ENCODE measurements around the gene BRMS1L. TPM values are rescaled to one million over a fixed set of nuclear protein-coding genes. Genes with fewer than 3 reads are reported as not detected.

The BRMS1L gene
- polyA plus RNA-seq, 1 donor (not counting 4 experiments of a cell fraction or from before 2014, with no cell fraction given), result 12.0 TPM

DNA sequence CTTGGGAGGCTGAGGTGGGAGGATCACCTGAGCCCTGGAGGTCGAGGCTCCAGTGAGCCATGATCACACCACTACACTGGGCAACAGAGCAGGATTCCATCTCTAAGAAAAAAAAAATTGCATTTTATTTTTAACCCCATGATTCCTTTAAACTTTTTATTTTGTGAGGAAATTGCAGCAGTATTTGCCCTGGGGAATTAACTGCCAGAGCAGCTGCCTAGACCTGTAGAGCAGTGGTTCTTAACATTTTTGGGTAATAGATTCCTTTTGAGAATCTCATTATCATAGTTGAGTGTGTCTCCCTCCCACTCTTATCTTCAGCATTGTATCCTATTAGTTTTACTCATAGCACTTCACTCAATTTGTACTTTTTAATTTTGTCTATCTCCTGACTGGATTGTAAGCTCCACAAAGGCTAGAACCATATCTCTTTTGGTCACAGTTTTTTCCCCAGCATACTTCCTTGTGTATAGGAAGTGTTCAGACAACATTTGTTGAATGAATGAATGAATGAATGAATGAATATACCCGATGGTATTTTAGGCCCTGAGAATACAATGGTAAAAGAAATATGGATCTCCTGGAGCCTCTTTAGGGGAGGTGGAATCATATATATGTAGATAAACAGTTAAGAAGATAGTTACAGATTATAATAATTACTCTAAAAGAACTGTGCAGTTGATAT, 40.6 kb downstream of the BRMS1L start:
- H3K9ac ChIP-seq (ENCODE audit: control insufficient read depth, extremely low read depth, insufficient read depth, low read length), result no peak overlapping the region
- no peak overlapping the region for H3K4me2 ChIP-seq (ENCODE audit: control insufficient read depth, extremely low read depth, insufficient read depth, low read depth, low read length)
- peaks cover 9% of the 10 kb centered on the region for H3K4me1 ChIP-seq (ENCODE audit: control insufficient read depth, extremely low read depth, insufficient read depth, low read length)
- TF ChIP-seq, protein P1, sequence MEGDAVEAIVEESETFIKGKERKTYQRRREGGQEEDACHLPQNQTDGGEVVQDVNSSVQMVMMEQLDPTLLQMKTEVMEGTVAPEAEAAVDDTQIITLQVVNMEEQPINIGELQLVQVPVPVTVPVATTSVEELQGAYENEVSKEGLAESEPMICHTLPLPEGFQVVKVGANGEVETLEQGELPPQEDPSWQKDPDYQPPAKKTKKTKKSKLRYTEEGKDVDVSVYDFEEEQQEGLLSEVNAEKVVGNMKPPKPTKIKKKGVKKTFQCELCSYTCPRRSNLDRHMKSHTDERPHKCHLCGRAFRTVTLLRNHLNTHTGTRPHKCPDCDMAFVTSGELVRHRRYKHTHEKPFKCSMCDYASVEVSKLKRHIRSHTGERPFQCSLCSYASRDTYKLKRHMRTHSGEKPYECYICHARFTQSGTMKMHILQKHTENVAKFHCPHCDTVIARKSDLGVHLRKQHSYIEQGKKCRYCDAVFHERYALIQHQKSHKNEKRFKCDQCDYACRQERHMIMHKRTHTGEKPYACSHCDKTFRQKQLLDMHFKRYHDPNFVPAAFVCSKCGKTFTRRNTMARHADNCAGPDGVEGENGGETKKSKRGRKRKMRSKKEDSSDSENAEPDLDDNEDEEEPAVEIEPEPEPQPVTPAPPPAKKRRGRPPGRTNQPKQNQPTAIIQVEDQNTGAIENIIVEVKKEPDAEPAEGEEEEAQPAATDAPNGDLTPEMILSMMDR (optimal IDR thresholded peaks at IDR 0.05 in 1 of 3, IDR thresholded peaks at IDR 0.05 in 1 of 3, conservative IDR thresholded peaks at IDR 0.05 in 1 of 3; ENCODE audit: extremely low read depth in 1 of 3, insufficient read depth in 2 of 3, low read length in 3 of 3), result no peak
- TF ChIP-seq EZH2 (IDR thresholded peaks at IDR 0.05; ENCODE audit: low read length), result no peak
- peaks cover 0 to 1% of the 10 kb centered on the region in 2 experiments for H3K36me3 ChIP-seq (ENCODE audit: control insufficient read depth in 2 of 2, extremely low read depth in 1 of 2, insufficient read depth in 2 of 2, low read length in 2 of 2)
- H3K27ac ChIP-seq (ENCODE audit: control insufficient read depth, insufficient read depth, low read length), result no peak overlapping the region
- no peaks in the 10 kb centered on the region for H3K27me3 ChIP-seq (ENCODE audit: control insufficient read depth, extremely low read depth, insufficient read depth, low read length)
- H4K20me1 ChIP-seq (ENCODE audit: control insufficient read depth, extremely low read depth, insufficient read depth, low read length), result no peaks in the 10 kb centered on the region
- no peak overlapping the region for H2AFZ ChIP-seq (ENCODE audit: control insufficient read depth, low read length)
- H3K9me1 ChIP-seq (ENCODE audit: control insufficient read depth, extremely low read depth, insufficient read depth, low read length), result no peaks in the 10 kb centered on the region
- dilution Hi-C loops (cut with MboI; ENCODE audit: extremely low pct_ligation_motif_present, low sequenced_read_pairs), result no loop called here
- H3K9me3 ChIP-seq (ENCODE audit: control insufficient read depth, low read depth, low read length), result no peaks in the 10 kb centered on the region
- no peaks in the 10 kb centered on the region for H3K79me2 ChIP-seq (ENCODE audit: control insufficient read depth, insufficient read depth, low read length)
- DNase-seq (ENCODE audit: low read depth, low spot score), result no peak
- FAIRE-seq, result no peak
- no peak overlapping the region for H3K4me3 ChIP-seq (ENCODE audit: control insufficient read depth in 2 of 3, extremely low read depth in 1 of 3, insufficient read depth in 2 of 3, low read depth in 1 of 3, low read length in 3 of 3)

DNA sequence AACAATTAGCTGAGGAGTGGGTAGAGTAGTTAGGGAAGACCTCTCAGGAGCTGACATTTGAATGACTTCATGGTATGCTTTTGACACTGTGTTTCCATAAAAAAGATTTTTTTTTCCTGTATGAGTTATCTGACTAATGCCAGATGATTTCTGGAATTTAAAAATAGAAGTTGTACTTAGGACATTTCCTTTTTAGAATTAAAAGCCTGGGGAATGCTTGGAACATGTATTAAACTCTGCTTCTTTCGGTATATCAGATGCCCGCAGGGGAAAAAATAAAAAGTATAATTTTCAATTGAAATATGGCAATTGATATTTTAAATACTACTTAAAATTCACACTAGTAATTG, 41.1 kb downstream of the BRMS1L start:
- Histone ChIP-seq H3K27ac (ENCODE audit: control insufficient read depth, insufficient read depth, low read length) (no peak overlapping the region), H3K4me3 (ENCODE audit: control insufficient read depth in 2 of 3, extremely low read depth in 1 of 3, insufficient read depth in 2 of 3, low read depth in 1 of 3, low read length in 3 of 3) (no peak overlapping the region), H3K36me3 (ENCODE audit: control insufficient read depth in 2 of 2, extremely low read depth in 1 of 2, insufficient read depth in 2 of 2, low read length in 2 of 2) (peaks cover 0 to 1% of the 10 kb centered on the region in 2 experiments), H3K79me2 (ENCODE audit: control insufficient read depth, insufficient read depth, low read length) (no peaks in the 10 kb centered on the region), H3K9me1 (ENCODE audit: control insufficient read depth, extremely low read depth, insufficient read depth, low read length) (no peaks in the 10 kb centered on the region), H3K9ac (ENCODE audit: control insufficient read depth, extremely low read depth, insufficient read depth, low read length) (no peak overlapping the region), H3K4me1 (ENCODE audit: control insufficient read depth, extremely low read depth, insufficient read depth, low read length) (peaks cover 9% of the 10 kb centered on the region), H3K27me3 (ENCODE audit: control insufficient read depth, extremely low read depth, insufficient read depth, low read length) (no peaks in the 10 kb centered on the region), H3K4me2 (ENCODE audit: control insufficient read depth, extremely low read depth, insufficient read depth, low read depth, low read length) (no peak overlapping the region), H2AFZ (ENCODE audit: control insufficient read depth, low read length) (no peak overlapping the region), H3K9me3 (ENCODE audit: control insufficient read depth, low read depth, low read length) (no peaks in the 10 kb centered on the region), H4K20me1 (ENCODE audit: control insufficient read depth, extremely low read depth, insufficient read depth, low read length) (no peaks in the 10 kb centered on the region)
- TF ChIP-seq, protein P1 (optimal IDR thresholded peaks at IDR 0.05 in 1 of 3, IDR thresholded peaks at IDR 0.05 in 1 of 3, conservative IDR thresholded peaks at IDR 0.05 in 1 of 3; ENCODE audit: extremely low read depth in 1 of 3, insufficient read depth in 2 of 3, low read length in 3 of 3), result no peak
- TF ChIP-seq EZH2 (IDR thresholded peaks at IDR 0.05; ENCODE audit: low read length), result no peak
- dilution Hi-C loops (cut with MboI; ENCODE audit: extremely low pct_ligation_motif_present, low sequenced_read_pairs), result no loop called here
- DNase-seq (ENCODE audit: low read depth, low spot score), result no peak
- no peak for FAIRE-seq
